NOMO-1 treated with DMSO at 0.1 percent for 48 hours (cell line): Measurements from ENCODE around the gene OPRD1.
"Not testable (repeated sequence)": the region's sequence is repeated elsewhere in the genome, so short reads cannot be mapped to it uniquely, and the experiment has no call there.

Experiments
- DNase-seq: peaks from one replicate; lab custom pipeline; 2025; ENCODE audit not compliant: unreplicated experiment; lab: John Stamatoyannopoulos, UW

OPRD1 gene

GRCh38 chr1:28811766-28812668 is at the start of gene OPRD1:
OPRD1 (plus strand) TSS chr1:28812170; CDS start chr1:28812384, 214 bp downstream.
- no peak for DNase-seq

DNA sequence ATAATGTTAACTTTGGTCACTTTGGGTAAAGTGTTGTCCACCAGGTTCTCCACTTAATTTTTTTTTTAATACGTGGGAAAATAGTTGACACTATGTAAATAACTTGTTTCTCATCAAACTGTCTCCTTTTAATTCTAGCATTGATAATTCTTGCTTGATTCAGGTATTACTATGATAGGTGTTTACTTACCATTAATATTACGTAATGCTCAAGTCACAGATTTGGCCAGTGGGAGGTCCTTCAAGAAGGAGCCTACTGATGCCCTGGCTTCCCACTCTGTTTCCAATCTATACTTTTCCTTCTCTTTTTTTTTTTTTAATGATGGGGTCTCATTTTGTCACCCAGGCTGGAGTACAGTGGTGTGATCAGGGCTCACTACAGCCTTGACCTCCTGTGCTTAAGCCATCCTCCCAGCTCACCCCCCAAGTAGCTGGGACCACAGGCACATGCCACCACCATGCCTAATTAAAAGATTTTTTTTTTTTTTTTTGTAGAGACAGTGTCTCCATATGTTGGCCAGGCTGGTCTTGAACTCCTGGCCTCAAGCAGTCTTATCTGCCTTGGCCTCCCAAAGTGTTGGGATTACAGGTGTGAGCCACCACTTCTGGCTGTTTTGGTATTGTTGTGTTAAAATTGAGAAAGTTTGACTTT is 45.3 kb upstream of the OPRD1 start:
- DNase-seq, result no peak

DNA sequence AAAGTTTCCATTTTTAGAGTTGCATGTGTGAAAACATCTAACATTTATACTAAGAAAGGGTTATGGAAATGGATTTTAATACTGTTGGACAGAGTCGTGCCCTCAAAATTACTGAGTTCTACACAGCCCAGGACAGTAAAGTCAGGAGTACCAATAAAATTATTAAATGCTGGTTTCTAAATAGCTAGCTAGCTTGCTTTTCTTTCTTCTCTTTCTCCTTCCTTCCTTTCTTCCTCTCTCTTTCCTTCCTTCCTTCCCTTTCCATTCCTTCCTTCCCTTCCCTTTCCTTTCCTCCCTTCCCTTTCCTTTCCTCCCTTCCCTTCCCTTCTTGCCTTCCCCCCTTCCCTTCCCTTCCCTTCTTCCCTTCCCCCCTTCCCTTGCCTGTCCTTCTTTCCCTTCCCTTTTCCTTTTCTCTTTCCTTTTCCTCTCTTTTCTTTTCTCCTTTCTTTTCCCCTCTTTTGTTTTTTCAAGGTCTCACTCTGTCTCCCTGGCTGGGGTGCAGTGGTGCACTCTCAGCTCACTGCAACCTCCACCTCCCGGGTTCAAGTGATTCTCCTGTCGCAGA is 41.3 kb upstream of the OPRD1 start:
- no peak for DNase-seq

- DNase-seq, result not testable (repeated sequence)
Measured at GRCh38 chr1:28771921-28772320, 40.0 kb upstream of the OPRD1 start.

- no peak for DNase-seq
Measured at GRCh38 chr1:28773105-28773504, 38.9 kb upstream of the OPRD1 start.

DNA sequence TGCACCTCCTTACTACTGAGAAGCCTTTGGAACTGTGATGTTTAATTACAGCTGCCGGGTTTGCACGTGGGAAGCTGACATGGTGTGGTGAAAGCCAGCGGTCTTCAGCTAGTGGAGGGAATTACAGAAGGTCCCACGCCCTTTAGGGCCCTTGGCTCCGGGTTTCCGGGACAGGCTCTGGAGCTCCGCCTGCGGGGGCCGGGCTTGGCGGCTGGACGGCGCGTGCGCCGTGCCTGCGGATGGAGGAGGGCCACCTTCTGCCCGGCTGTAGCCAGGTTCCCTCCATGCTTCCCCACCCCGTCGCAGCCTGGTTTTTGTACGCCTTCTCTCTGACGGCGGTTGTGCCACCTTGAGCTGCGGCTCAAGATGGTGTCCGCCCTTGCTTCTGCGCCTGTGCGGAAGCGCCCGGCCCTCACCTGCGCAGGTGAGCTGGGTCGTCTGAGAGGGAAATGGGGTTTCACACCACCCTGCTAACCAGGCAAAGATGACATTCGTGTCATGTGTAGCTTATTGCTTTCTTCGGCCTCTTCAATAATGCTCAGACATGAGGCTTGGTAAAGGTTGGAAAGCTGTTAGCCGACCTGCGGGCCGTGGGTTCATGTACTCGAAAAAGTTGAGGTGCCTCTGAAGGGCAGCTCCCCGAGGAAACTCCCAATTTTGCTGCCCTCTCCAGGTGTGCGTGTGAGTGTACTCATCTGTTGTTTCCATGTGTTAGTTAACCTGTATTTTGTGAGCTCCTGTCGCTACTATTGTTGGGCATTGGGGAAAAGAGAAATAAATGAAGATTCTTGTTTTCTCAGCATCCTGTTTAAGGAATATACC is 36.6 kb upstream of the OPRD1 start:
- peak; percentile 73 for DNase-seq

GRCh38 chr1:28776341-28776740 is 35.6 kb upstream of the OPRD1 start:
- DNase-seq, result no peak

GRCh38 chr1:28778021-28778420 is 33.9 kb upstream of the OPRD1 start:
- no peak for DNase-seq

DNA sequence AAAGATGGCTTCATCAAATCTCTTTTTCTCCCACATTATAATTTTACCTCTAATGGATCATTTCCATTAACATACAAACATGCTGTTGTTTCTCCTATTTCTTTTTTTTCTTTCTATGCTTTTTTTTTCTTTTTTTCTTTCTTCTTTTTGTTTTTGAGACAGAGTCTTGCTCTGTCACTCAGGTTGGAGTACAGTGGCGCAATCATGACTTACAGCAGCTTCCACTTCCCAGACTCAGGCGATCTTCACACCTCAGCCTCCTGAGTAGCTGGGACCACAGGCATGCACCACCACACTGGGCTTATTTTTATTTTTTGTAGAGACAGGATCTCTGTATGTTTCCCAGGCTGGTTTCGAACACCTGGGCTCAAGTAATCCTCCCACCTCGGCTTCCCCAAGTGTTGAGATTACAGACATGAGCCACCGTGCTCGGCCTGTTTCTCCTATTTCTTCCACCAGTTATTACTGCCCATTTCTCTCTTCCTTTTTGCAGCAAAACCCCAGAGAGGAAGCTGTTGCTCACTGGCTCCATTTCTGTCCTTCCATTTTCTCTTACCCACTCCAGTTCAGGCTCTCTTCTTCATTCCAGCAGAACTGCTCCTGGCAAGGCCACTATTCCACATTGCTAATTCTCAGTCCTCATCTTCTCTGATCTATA is 32.1 kb upstream of the OPRD1 start:
- DNase-seq, result peak; percentile 32

DNA sequence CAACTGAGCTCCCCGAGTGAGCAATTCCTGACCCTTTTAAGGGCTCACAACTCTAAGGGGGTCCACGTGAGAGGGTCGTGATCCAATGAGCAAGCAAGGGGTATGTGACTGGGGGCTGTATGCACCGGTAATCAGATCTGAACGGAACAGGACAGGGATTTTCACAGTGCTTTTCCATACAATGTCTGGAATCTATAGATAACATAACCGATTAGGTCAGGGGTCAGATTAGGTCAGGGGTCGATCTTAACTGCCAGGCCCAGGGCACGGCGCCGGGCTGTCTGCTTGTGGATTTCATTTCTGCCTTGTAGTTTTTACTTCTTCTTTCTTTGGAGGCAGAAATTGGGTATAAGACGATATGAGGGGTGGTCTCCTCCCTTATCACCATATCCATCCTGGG is 30.7 kb upstream of the OPRD1 start:
- no peak for DNase-seq

- no peak for DNase-seq
Measured at GRCh38 chr1:28782011-28782410, 30.0 kb upstream of the OPRD1 start.

DNA sequence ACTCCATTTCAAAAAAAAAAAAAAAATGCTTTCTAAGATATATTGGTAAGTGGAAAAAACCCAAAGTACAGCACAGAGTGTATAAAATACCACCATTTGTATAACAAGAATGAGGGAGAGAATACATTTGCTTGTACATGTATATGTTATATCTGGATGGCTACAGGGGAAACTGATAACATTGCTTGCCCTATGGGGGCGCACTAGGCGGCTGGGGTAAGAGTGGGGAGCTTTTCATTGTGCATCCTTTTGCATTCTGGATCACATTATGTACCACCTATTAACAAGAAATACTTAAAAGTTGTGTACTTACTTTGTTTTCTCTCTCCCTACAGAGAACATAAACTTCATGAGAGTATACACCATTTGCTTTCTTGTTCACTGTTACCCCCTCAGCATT is 28.6 kb upstream of the OPRD1 start:
- DNase-seq, result no peak

DNA sequence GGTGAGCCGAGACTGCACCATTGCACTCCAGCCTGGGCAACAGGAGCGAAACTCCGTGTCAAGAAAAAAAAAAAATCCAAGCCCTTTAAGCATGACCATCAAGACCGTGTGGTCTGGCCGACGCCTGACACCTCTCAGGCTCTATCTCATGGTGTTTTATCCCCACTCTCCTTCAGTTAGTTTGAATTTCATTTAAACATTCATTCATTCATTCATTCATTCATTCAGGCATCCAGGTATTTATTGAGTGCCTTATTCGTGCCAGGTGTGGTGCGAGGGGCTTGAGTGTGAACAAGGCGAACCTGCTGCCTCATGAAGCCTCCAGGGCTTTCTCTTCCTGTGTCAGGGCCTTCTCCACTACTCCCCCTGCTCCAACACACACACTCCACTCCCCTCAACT is 22.6 kb upstream of the OPRD1 start:
- DNase-seq, result no peak

GRCh38 chr1:28789816-28790215 is 22.2 kb upstream of the OPRD1 start:
- no peak for DNase-seq

DNA sequence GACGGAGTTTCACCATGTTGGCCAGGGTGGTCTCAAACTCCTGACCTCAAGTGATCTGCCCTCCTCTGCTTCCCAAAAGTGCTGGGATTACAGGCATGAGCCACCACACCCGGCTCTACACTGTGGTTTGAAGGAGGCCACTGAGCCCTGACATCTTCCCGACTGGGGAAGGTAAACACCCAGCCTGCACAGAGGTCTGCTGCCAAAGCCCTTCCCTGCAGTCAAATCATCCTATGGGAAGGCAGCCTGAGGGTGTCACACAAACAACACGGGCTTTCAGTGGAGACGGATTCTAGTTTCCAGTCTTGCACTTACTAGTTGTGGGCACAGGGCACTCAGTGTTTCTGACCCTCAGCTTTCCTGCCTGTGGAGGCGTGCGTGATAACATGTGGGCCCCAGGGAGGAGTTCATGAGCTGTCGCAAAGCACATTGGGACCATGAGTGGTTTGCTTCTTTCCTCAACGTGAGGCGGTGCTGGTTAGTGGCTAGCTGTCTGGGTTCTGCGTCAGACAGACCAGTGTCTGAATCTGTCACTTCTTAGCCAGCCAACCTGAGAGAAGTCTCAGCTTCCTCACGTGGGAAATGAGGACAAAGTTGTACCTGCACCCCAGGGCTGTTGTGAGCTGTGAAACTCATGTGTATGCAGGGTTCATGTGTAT is 21.5 kb upstream of the OPRD1 start:
- DNase-seq, result no peak

DNA sequence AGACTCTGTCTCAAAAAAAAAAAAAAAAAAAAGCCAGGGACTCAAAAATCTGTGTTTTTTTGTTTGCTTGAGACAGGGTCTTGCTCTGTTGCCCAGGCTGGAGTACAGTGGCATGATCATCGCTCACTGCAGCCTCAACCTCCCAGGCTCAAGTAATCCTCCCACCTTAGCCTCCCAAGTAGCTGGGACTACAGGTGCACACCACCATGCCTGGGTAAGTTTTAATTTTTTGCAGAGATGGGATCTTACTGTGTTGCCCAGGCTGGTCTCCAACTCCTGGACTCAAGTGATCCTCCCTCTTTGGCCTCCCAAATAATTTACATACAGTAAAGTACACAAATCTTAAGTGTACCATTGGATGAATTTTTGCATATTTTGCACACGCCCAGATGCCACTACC is 20.0 kb upstream of the OPRD1 start:
- DNase-seq, result not testable (repeated sequence)

- no peak for DNase-seq
Measured at GRCh38 chr1:28792644-28793121, 19.3 kb upstream of the OPRD1 start.

DNA sequence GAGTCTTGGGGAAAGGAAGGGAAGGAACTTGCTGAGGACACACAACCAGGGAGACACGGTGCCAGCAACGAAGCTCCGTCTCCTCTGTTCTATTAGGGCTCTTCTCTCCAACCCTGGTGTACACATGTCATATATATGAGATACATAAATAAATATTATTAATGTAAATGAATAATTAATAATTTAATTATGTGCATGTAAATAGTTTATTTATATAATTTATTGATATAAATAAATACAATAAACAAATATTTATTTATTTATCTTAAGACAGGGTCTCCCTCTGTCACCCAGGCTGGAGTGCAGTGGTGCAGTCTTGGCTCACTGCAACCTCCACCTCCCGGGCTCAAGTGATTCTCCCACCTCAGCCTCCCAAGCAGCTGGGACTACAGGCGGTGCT is 17.4 kb upstream of the OPRD1 start:
- not testable (repeated sequence) for DNase-seq

- no peak for DNase-seq
Measured at GRCh38 chr1:28796352-28797211, 15.4 kb upstream of the OPRD1 start.
